H1 (cell line): ENCODE results near the gene ANKS1A. TPM values are rescaled to one million over a fixed set of nuclear protein-coding genes. Genes with fewer than 3 reads are reported as not detected.

Experiments used
- CTCF ChIA-PET: fragments of 300-600 bp; sonication (Branson Sonifier 250); formaldehyde crosslinking; loops from one replicate; lab custom pipeline; 2021; ENCODE audit not compliant: partially characterized antibody; lab: Charles Lee
- POLR2A ChIA-PET: fragments of 300-600 bp; sonication (Branson Sonifier 250); formaldehyde crosslinking; loops from one replicate; lab custom pipeline; 2021; ENCODE audit warnings: inconsistent platforms; ENCODE audit not compliant: partially characterized antibody; lab: Charles Lee
- DNase-seq, 2 experiments: peaks; one replicate each; pipeline versions ENCODE4 v3.0.0 to v3.0.0-alpha.2; 2010 to 2022; ENCODE audit warnings: low spot score in 2 of 2, low read depth in 1 of 2, mixed read lengths in 1 of 2
- FAIRE-seq: peaks from 2 replicates; lab custom pipeline; 2011; peaks lifted over from hg19 to GRCh38; lab: Jason Lieb, UNC
- H2AFZ ChIP-seq: 2 replicates; pipeline ENCODE4 v1.8.1; 2012; ENCODE audit warnings: low read length, inconsistent platforms
- H2AK5ac ChIP-seq: 2 replicates; pipeline ENCODE4 v1.6.1; 2013; ENCODE audit warnings: low read depth, low read length
- H2BK120ac ChIP-seq: replicated peaks from 2 replicates; pipeline ENCODE3; 2013; ENCODE audit warnings: low read depth, low read length, inconsistent platforms
- H2BK12ac ChIP-seq: 2 replicates; pipeline ENCODE4 v1.6.1; 2013; ENCODE audit warnings: low read depth, low read length
- H2BK15ac ChIP-seq: 2 replicates; pipeline ENCODE4 v1.6.1; 2013; ENCODE audit warnings: low read length
- H2BK20ac ChIP-seq: 2 replicates; pipeline ENCODE4 v1.6.1; 2013; ENCODE audit warnings: low read length
- H2BK5ac ChIP-seq: 2 replicates; pipeline ENCODE4 v1.6.1; 2013; ENCODE audit warnings: low read depth, low read length
- H3K14ac ChIP-seq: 2 replicates; pipeline ENCODE4 v1.6.1; 2013; ENCODE audit warnings: inconsistent platforms; ENCODE audit not compliant: insufficient read length
- H3K18ac ChIP-seq: 2 replicates; pipeline ENCODE4 v1.6.1; 2013; ENCODE audit warnings: low read length; ENCODE audit errors: extremely low read depth
- H3K23ac ChIP-seq: 2 replicates; pipeline ENCODE4 v1.6.1; 2013; ENCODE audit warnings: inconsistent platforms; ENCODE audit not compliant: insufficient read length
- H3K23me2 ChIP-seq: 2 replicates; pipeline ENCODE4 v1.6.1; 2013; ENCODE audit warnings: low read depth, low read length
- H3K27ac ChIP-seq: 2 replicates; pipeline ENCODE4 v1.6.1; 2011; ENCODE audit warnings: low read depth, low read length, inconsistent platforms
- H3K27me3 ChIP-seq, 4 experiments: replicated peaks in 1 of 4; 1 replicate in 1 of 4; 2 replicates in 3 of 4; pipeline versions ENCODE4 v1.6.1 to v1.8.1; 2011 to 2013; ENCODE audit warnings: low read length in 3 of 4, mild to moderate bottlenecking in 3 of 4, inconsistent platforms in 2 of 4, mixed read lengths in 2 of 4, moderate library complexity in 1 of 4; ENCODE audit not compliant: control insufficient read depth in 3 of 4, insufficient read depth in 3 of 4; ENCODE audit errors: extremely low read depth in 1 of 4
- H3K36me3 ChIP-seq, 4 experiments: 2 replicates each; pipeline versions ENCODE4 v1.6.1 to v1.8.1; 2011 to 2013; ENCODE audit warnings: mild to moderate bottlenecking in 4 of 4, low read length in 3 of 4, moderate library complexity in 2 of 4, control low read depth in 1 of 4, inconsistent platforms in 1 of 4; ENCODE audit not compliant: insufficient read depth in 4 of 4, control insufficient read depth in 2 of 4
- H3K4ac ChIP-seq: replicated peaks from 2 replicates; pipeline ENCODE3; 2013; ENCODE audit warnings: low read length, low read depth, mixed read lengths, inconsistent platforms; ENCODE audit not compliant: insufficient read length
- H3K4me1 ChIP-seq, 4 experiments: replicated peaks in 1 of 4; 1 replicate in 1 of 4; 2 replicates in 3 of 4; pipeline versions ENCODE4 v1.6.1 to v1.8.1; 2011 to 2013; ENCODE audit warnings: low read length in 3 of 4, inconsistent platforms in 2 of 4, mixed read lengths in 1 of 4; ENCODE audit not compliant: insufficient read depth in 4 of 4, control insufficient read depth in 3 of 4
- H3K4me2 ChIP-seq, 2 experiments: 2 replicates each; pipeline versions ENCODE4 v1.6.1 to v1.8.1; 2011 to 2013; ENCODE audit warnings: low read depth in 2 of 2, low read length in 2 of 2, control low read depth in 1 of 2, inconsistent platforms in 1 of 2, mild to moderate bottlenecking in 1 of 2; ENCODE audit not compliant: insufficient read depth in 1 of 2
- H3K4me3 ChIP-seq, 4 experiments: fragments of 200-600, 300-600 bp in 1 of 4; sonication (generic), shearing (Covaris generic), sonication (Bioruptor Twin) in 1 of 4; 2 replicates each; pipeline versions ENCODE4 v1.5.1 to v1.8.1; 2011 to 2016; ENCODE audit warnings: low read length in 4 of 4, low read depth in 3 of 4, control low read depth in 2 of 4, inconsistent platforms in 2 of 4, mild to moderate bottlenecking in 2 of 4, mixed read lengths in 1 of 4, moderate library complexity in 1 of 4; ENCODE audit not compliant: insufficient read depth in 2 of 4; ENCODE audit errors: extremely low read depth in 1 of 4
- H3K56ac ChIP-seq: replicated peaks from 2 replicates; pipeline ENCODE3; 2013; ENCODE audit warnings: low read depth, mild to moderate bottlenecking, mixed read lengths, low read length, inconsistent platforms; ENCODE audit not compliant: insufficient read length
- H3K79me1 ChIP-seq: 2 replicates; pipeline ENCODE4 v1.6.1; 2013; ENCODE audit warnings: low read depth, low read length, control low read depth
- H3K79me2 ChIP-seq, 2 experiments: 2 replicates each; pipeline versions ENCODE4 v1.6.1 to v1.8.1; 2012 to 2013; ENCODE audit warnings: low read length in 2 of 2, mild to moderate bottlenecking in 2 of 2, inconsistent platforms in 1 of 2; ENCODE audit not compliant: insufficient read depth in 2 of 2, control insufficient read depth in 1 of 2
- H3K9ac ChIP-seq, 4 experiments: replicated peaks in 1 of 4; 1 replicate in 1 of 4; 2 replicates in 3 of 4; pipeline versions ENCODE4 v1.6.1 to v1.8.1; 2011 to 2013; ENCODE audit warnings: low read depth in 3 of 4, low read length in 3 of 4, control low read depth in 2 of 4, mild to moderate bottlenecking in 2 of 4, moderate library complexity in 2 of 4, inconsistent platforms in 1 of 4; ENCODE audit errors: extremely low read depth in 1 of 4
- H3K9me3 ChIP-seq, 2 experiments: 2 replicates each; pipeline versions ENCODE4 v1.6.1 to v1.8.1; 2012 to 2013; ENCODE audit warnings: mild to moderate bottlenecking in 2 of 2, moderate library complexity in 2 of 2, control low read depth in 1 of 2, inconsistent platforms in 1 of 2, low read depth in 1 of 2, low read length in 1 of 2, mixed read lengths in 1 of 2; ENCODE audit not compliant: insufficient read depth in 2 of 2
- H4K20me1 ChIP-seq, 2 experiments: replicated peaks in 1 of 2; 2 replicates each; pipeline versions ENCODE3 to v1.8.1; 2011 to 2013; ENCODE audit warnings: inconsistent platforms in 2 of 2, low read length in 2 of 2, mild to moderate bottlenecking in 1 of 2; ENCODE audit not compliant: insufficient read depth in 2 of 2, control insufficient read depth in 1 of 2
- H4K5ac ChIP-seq: 2 replicates; pipeline ENCODE4 v1.6.1; 2013; ENCODE audit warnings: low read length, low read depth, mixed read lengths, inconsistent platforms; ENCODE audit not compliant: insufficient read length
- H4K8ac ChIP-seq: 2 replicates; pipeline ENCODE4 v1.8.0; 2013; ENCODE audit warnings: mild to moderate bottlenecking, moderate library complexity, low read length, inconsistent platforms; ENCODE audit not compliant: insufficient read depth; ENCODE audit errors: extremely low read depth
- H4K91ac ChIP-seq: replicated peaks from 2 replicates; pipeline ENCODE3; 2013; ENCODE audit warnings: low read length, mixed read lengths, inconsistent platforms; ENCODE audit not compliant: insufficient read length
- BCL11A ChIP-seq, 2 experiments: IDR thresholded peaks; one replicate each; pipeline ENCODE4 v1.6.1; 2011; ENCODE audit warnings: low read depth in 2 of 2, low read length in 2 of 2, mild to moderate bottlenecking in 2 of 2
- CEBPB ChIP-seq: IDR thresholded peaks from 2 replicates; pipeline ENCODE4 v1.6.1; 2012; ENCODE audit warnings: low read depth, low read length
- JUN ChIP-seq: IDR thresholded peaks from 2 replicates; pipeline ENCODE4 v1.6.1; 2011; ENCODE audit warnings: low read depth, mild to moderate bottlenecking, improper control_type of control experiment, low read length
- KDM1A ChIP-seq: fragments of 200-600, 300-600 bp; sonication (generic); IDR thresholded peaks from 2 replicates; pipeline ENCODE4 v1.7.1; 2016; ENCODE audit warnings: mild to moderate bottlenecking, low read length, borderline replicate concordance
- KDM4A ChIP-seq: IDR thresholded peaks from one replicate; pipeline ENCODE4 v1.7.1; 2012; ENCODE audit warnings: low read depth, mild to moderate bottlenecking, moderate library complexity, low read length, inconsistent platforms; ENCODE audit not compliant: severe bottlenecking
- MAFK ChIP-seq: IDR thresholded peaks from 2 replicates; pipeline ENCODE4 v1.6.1; 2012; ENCODE audit warnings: low read depth, mild to moderate bottlenecking, improper control_type of control experiment, low read length
- MAX ChIP-seq: IDR thresholded peaks from 2 replicates; pipeline ENCODE4 v1.6.1; 2012; ENCODE audit warnings: inconsistent platforms
- RBBP5 ChIP-seq: IDR thresholded peaks from 2 replicates; pipeline ENCODE4 v1.7.1; 2012; ENCODE audit warnings: low read depth, mild to moderate bottlenecking, inconsistent platforms, low read length, moderate library complexity, borderline replicate concordance
- SP1 ChIP-seq: IDR thresholded peaks from 2 replicates; pipeline ENCODE4 v1.6.1; 2011; ENCODE audit warnings: low read depth, low read length
- TBP ChIP-seq: IDR thresholded peaks from 2 replicates; pipeline ENCODE4 v1.6.1; 2011; ENCODE audit warnings: low read depth, low read length, improper control_type of control experiment
- USF2 ChIP-seq: IDR thresholded peaks from 2 replicates; pipeline ENCODE4 v1.6.1; 2011; ENCODE audit warnings: low read length, improper control_type of control experiment
- YY1 ChIP-seq: IDR thresholded peaks from 2 replicates; pipeline ENCODE4 v1.6.1; 2011; ENCODE audit warnings: low read depth, mild to moderate bottlenecking, low read length
- WGBS, 2 experiments: shearing (Covaris generic) in 1 of 2; methylation state at CpG; one replicate each; pipeline versions ENCODE4 v1.1.6 to v1.1.7; 2013 to 2015; ENCODE audit warnings: low lambda C conversion rate in 2 of 2, mixed read lengths in 2 of 2, inconsistent platforms in 1 of 2, low coverage in 1 of 2, missing lambda C conversion rate in 1 of 2; ENCODE audit not compliant: insufficient replicate concordance in 2 of 2, insufficient coverage in 1 of 2, insufficient read length in 1 of 2; ENCODE audit errors: extremely low coverage in 1 of 2, missing lambda C conversion rate in 1 of 2; 5-methylcytosine and 5-hydroxymethylcytosine counted together
- polyA plus RNA-seq, 7 experiments: library from polyadenylated mRNA; depleted of rRNA in 3 of 7; stranded (reverse) in 5 of 7; unstranded in 2 of 7; fragments of >200 nt in 5 of 7; fragments of 200-250 nt in 2 of 7; gene quantifications; 1 replicate in 5 of 7; 2 replicates in 1 of 7; 4 replicates in 1 of 7; pipeline versions ENCODE4 v1.2.1 to v1.2.3, GENCODE V29; 2011 to 2013; ENCODE audit warnings: missing spikeins in 2 of 7, mixed read lengths in 2 of 7
- total RNA-seq: library from RNA; stranded (reverse); fragmentation: NEBNext Ultra II Directional; extraction: Animal tissue kit (Norgen Biotek cat#: 25700); gene quantifications from 2 replicates; pipeline ENCODE4 v1.2.1, GENCODE V29; 2021

ANKS1A gene
- total and polyA plus RNA-seq, 2 of the 8 experiments (the other 6 are each of a cell fraction or from before 2014, with no cell fraction given): 9.8 to 30.9 TPM

DNA sequence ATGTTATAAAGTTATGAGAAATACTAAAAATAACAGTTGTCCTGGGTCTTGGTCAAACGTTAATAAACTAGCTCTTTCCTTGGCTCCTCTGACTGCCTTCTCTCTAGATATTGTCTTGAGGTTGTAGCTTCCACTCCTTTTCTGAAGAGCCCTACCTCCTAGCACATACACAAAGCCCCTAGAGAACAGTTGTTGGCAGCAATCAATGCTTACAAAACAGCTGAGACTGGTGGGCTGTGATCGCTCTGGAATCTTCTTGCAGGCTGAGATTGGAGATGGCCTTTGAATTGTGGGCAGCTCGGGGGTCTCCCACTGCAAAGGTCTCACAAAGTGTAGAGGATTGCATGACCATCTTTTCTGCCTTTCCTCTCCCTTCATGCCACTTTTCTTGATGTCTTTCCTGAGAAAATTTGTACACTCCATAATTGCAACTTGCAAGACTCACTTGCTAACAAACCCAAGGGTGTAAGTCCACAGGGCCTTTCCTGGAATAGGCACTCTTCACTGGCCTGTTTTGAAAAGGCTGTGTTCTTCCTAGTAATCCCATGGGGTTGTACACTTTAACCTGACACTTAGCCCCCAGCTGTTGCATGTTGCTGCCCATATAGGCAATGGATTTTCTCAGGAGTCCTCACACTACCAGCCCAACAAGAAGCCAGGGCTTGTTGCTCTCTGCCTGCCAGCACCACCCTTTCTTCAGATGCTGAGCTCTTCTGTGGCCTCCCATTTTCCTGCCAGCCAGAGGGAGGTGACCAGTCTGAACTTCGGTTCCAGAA is 152.2 kb downstream of the ANKS1A start:
- no peaks in the 10 kb centered on the region for H3K79me1 ChIP-seq
- no peaks in the 10 kb centered on the region for H3K23me2 ChIP-seq
- DNase-seq (no peak), FAIRE-seq (no peak)
- peaks cover 21 to 54% (median 49%) of the 10 kb centered on the region in 4 experiments for H3K4me1 ChIP-seq
- no peaks in the 10 kb centered on the region; a peak in 1 of 8 replicates for H3K36me3 ChIP-seq
- H2BK120ac ChIP-seq: no peak overlapping the region
- no peak overlapping the region for H3K18ac ChIP-seq
- H4K8ac ChIP-seq: no peak overlapping the region
- H4K91ac ChIP-seq: peak overlapping the region; percentile 1
- H3K56ac ChIP-seq: no peak overlapping the region
- no peak overlapping the region for H2BK20ac ChIP-seq
- no peak overlapping the region; the same call in 1 of the 2 replicates for H2BK12ac ChIP-seq
- H3K4ac ChIP-seq: no peak overlapping the region
- H2BK5ac ChIP-seq: no peak overlapping the region
- no peak overlapping the region for H3K4me3 ChIP-seq
- no peak overlapping the region for H3K14ac ChIP-seq
- no peaks in the 10 kb centered on the region for H4K20me1 ChIP-seq
- no peak overlapping the region for H3K9ac ChIP-seq
- H3K79me2 ChIP-seq: no peaks in the 10 kb centered on the region; a peak in 1 of 4 replicates
- H3K23ac ChIP-seq: no peak overlapping the region
- H2AK5ac ChIP-seq: no peak overlapping the region
- no peaks in the 10 kb centered on the region for H3K9me3 ChIP-seq
- H2AFZ ChIP-seq: no peak overlapping the region
- peak overlapping the region; percentile 32; the same call in 1 of the 2 replicates for H2BK15ac ChIP-seq
- no peak overlapping the region for H3K27ac ChIP-seq
- no peaks in the 10 kb centered on the region; a peak in 2 of 7 replicates for H3K27me3 ChIP-seq
- no peak overlapping the region for H3K4me2 ChIP-seq
- ChIA-PET POLR2A (no interaction called here), CTCF (interaction anchor here (1.1 to 2.2 kb wide), 6 partner anchors 8 to 98 kb away, joined by 3 to 5 read pairs (median 4); no protein-coding TSS in a partner anchor)
- no peak overlapping the region for H4K5ac ChIP-seq
- 92% methylated on average over 4 of the region's 4 CpGs; no CpG with 5 or more reads in 1 of the 2 experiments for WGBS, 2 experiments
- TF ChIP-seq USF2 (no peak), RBBP5 (no peak), BCL11A (IDR thresholded peaks at IDR 0.05; ENCODE audit: low read depth in 2 of 2, low read length in 2 of 2) (no peak), CEBPB (no peak), SP1 (no peak), MAX (no peak), TBP (no peak), JUN (no peak), KDM4A (no peak), YY1 (no peak), MAFK (no peak), KDM1A (no peak)
